PC-3 (cell line): Measurements from ENCODE around the gene DLX2. TPM values are rescaled to one million over a fixed set of nuclear protein-coding genes. Genes with fewer than 3 reads are reported as not detected.

Experiments used
- ATAC-seq: fragments of 200-7000 bp; cut with Tn5 transposase; 2 replicates; pipeline ENCODE4 v1.9.1; 2020; ENCODE audit warnings: mild to moderate bottlenecking, moderate library complexity
- BruUV-seq: library from RNA; stranded (reverse); fragments of 400-500 nt; replicated peaks from 2 replicates; lab custom pipeline; 2021; lab: Mats Ljungman, UMichigan
- CTCF ChIA-PET: fragments of 300-600 bp; sonication (Branson Sonifier 250); formaldehyde crosslinking; loops from one replicate; lab custom pipeline; 2022; ENCODE audit warnings: antibody characterized with exemption; lab: Charles Lee
- POLR2A ChIA-PET: fragments of 300-600 bp; sonication (Branson Sonifier 250); formaldehyde crosslinking; loops from one replicate; lab custom pipeline; 2022; ENCODE audit warnings: antibody characterized with exemption; ENCODE audit not compliant: unreplicated experiment; lab: Charles Lee
- DNase-seq: peaks from one replicate; pipeline ENCODE4 v3.0.0-alpha.2; 2015
- H2AFZ ChIP-seq: fragments of 300-600 bp; sonication (generic); 2 replicates; pipeline ENCODE4 v1.6.0; 2016; ENCODE audit warnings: antibody characterized with exemption, low read length
- H3F3A ChIP-seq: fragments of 300-600 bp; sonication (generic); one replicate; pipeline ENCODE4 v1.6.0; 2017; ENCODE audit warnings: antibody characterized with exemption, low read length, control low read depth, mild to moderate bottlenecking; ENCODE audit not compliant: unreplicated experiment
- H3K27ac ChIP-seq: fragments of 300-600 bp; sonication (generic); 2 replicates; pipeline ENCODE4 v1.5.1; 2016; ENCODE audit warnings: mild to moderate bottlenecking, low read length
- H3K27me3 ChIP-seq: fragments of 300-600 bp; sonication (generic); 2 replicates; pipeline ENCODE4 v1.6.1; 2016; ENCODE audit warnings: low read length, mixed read lengths
- H3K36me3 ChIP-seq: fragments of 300-600 bp; sonication (generic); 2 replicates; pipeline ENCODE4 v1.6.1; 2016; ENCODE audit warnings: low read depth, mixed run types, low read length, mixed read lengths
- H3K4me1 ChIP-seq: fragments of 300-600 bp; sonication (generic); 2 replicates; pipeline ENCODE4 v1.5.1; 2016; ENCODE audit warnings: low read length; ENCODE audit not compliant: insufficient read depth
- H3K4me2 ChIP-seq: fragments of 300-600 bp; sonication (generic); 2 replicates; pipeline ENCODE4 v1.6.0; 2016; ENCODE audit warnings: low read length
- H3K4me3 ChIP-seq: fragments of 300-600 bp; sonication (generic); 2 replicates; pipeline ENCODE4 v1.5.1; 2016; ENCODE audit warnings: mild to moderate bottlenecking, low read length, mixed read lengths
- H3K79me2 ChIP-seq: fragments of 300-600 bp; sonication (generic); 2 replicates; pipeline ENCODE4 v1.6.1; 2017; ENCODE audit warnings: low read length, mixed read lengths
- H3K9ac ChIP-seq: fragments of 300-600 bp; sonication (generic); 2 replicates; pipeline ENCODE4 v1.6.0; 2016; ENCODE audit warnings: mild to moderate bottlenecking, low read length
- H3K9me2 ChIP-seq: fragments of 300-600 bp; sonication (generic); replicated peaks from 2 replicates; pipeline ENCODE4 v1.6.1; 2016; ENCODE audit warnings: mixed run types, low read length, mixed read lengths
- H3K9me3 ChIP-seq: fragments of 300-600 bp; sonication (generic); 2 replicates; pipeline ENCODE4 v1.6.1; 2016; ENCODE audit warnings: low read length, mixed read lengths
- H4K20me1 ChIP-seq: fragments of 300-600 bp; sonication (generic); 2 replicates; pipeline ENCODE4 v1.6.1; 2016; ENCODE audit warnings: low read length, mixed read lengths
- EZH2 ChIP-seq: fragments of 300-600 bp; sonication (generic); IDR thresholded peaks from one replicate; pipeline ENCODE4 v1.6.1; 2017; ENCODE audit warnings: antibody characterized with exemption, mild to moderate bottlenecking, low read length; ENCODE audit not compliant: unreplicated experiment
- EZH2phosphoT487 ChIP-seq: fragments of 300-600 bp; sonication (generic); IDR thresholded peaks from 2 replicates; pipeline ENCODE4 v1.6.1; 2018; ENCODE audit warnings: mild to moderate bottlenecking, antibody characterized with exemption, low read length, borderline replicate concordance
- intact Hi-C: fragments of 100-400 bp; cut with micrococcal nuclease; formaldehyde crosslinking; loops from 2 replicates; pipeline ENCODE4 v1.9.0; 2023
- total RNA-seq: library from RNA; depleted of rRNA; stranded (reverse); fragments of >200 nt; gene quantifications from 2 replicates; pipeline ENCODE4 v1.2.3, GENCODE V29; 2014
- TF ChIP-seq, protein P1 (sequence below): fragments of 300-600 bp; sonication (generic); conservative IDR thresholded peaks from 2 replicates; pipeline ENCODE4 v1.5.1; 2017; ENCODE audit warnings: antibody characterized with exemption, low read depth, mild to moderate bottlenecking, low read length

Gene DLX2
- total RNA-seq, 1 experiment from 2014 or later: 1.4 TPM

DNA sequence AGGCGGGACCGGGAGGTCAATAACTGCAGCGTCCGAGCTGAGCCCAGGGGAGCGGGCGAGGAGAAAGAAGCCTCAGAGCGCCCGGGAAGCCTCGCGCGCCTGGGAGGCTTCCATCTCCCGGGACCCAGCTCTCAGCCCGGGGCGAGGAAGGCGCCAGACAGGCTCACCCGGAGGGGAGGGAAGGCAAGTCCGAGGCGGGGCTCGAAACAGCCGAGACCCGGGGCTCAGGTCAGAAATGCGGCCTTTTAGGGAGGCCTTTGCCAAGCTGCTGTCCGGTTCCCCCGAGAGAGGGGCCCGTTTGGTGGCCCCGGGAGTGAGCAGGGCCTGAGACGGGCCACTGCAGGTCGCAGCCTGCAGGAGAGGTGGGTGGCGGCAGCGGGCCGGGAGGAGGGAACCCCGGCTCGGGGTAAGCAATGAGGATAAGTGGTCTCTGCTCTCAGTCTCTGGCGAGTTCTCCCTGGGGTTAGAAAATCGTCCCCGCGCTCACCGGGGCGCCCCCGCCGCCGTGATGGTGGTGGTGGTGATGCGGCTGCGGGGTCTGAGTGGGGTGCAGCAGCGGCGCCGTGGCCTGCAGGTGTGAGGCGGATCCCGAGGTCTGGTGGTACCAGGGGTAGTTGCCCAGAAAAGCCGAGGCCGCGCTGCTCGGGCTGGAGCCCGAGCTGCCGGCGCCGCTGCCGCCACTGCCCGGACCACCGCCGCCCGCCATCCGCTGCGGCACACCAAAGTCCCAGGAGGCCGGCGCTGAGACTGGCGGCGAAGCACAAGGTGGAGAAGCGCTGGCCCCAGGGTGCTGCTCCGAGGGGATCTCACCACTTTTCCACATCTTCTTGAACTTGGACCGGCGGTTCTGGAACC lies 2.4 kb downstream of the DLX2 start:
- ATAC-seq (no peak), DNase-seq (no peak)
- H3K27ac ChIP-seq: no peak overlapping the region
- no peaks in the 10 kb centered on the region for H3K27me3 ChIP-seq
- H3K9me2 ChIP-seq: no peaks in the 10 kb centered on the region
- H3K36me3 ChIP-seq: no peaks in the 10 kb centered on the region
- POLR2A ChIA-PET: no interaction called here
- no peak for TF ChIP-seq EZH2
- H4K20me1 ChIP-seq: no peaks in the 10 kb centered on the region
- peak overlapping the region; percentile 60; the same call in 1 of the 2 replicates for H2AFZ ChIP-seq
- H3K79me2 ChIP-seq: no peaks in the 10 kb centered on the region
- H3K9me3 ChIP-seq: no peaks in the 10 kb centered on the region
- peak overlapping the region; percentile 93 for H3K4me2 ChIP-seq
- H3K4me1 ChIP-seq: peaks cover 35% of the 10 kb centered on the region
- CTCF ChIA-PET: no interaction called here
- BruUV-seq: no TSS peak
- H3K9ac ChIP-seq: peak overlapping the region; percentile 90; the same call in 1 of the 2 replicates
- peaks cover 6% of the 10 kb centered on the region for H3F3A ChIP-seq
- intact Hi-C loops: loop anchor here (5.0 kb wide), 1 partner anchor 528 kb away; no protein-coding TSS in a partner anchor
- peak overlapping the region; percentile 66 for H3K4me3 ChIP-seq

DNA sequence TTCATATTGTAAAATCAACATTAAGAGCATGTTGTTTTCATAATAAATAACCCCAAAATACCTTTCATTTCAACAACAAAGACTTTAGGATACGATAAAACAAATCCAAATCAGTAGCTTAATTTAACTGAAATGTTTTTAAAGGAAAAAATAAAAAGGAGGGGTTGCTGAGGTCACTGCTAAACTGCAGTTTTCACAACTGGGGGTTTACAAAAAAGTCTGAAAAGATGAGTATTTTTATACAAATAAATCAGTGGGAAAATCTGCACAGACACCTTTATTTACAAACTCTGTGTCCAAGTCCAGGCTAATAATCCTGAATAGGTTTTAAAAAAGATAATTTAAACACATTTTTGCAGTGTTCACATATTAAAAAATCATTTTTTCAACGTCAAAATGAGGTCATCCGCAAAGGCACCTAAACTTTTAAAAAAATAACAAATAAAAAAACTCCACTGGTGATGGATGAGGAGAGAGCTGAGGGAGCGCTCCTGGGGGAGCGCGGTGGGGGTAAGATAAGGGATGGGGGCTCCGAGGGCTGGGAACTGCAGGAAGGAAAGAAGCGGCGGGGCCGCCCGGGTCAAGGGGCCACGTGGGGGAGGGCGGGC lies 3.1 kb downstream of the DLX2 start:
- no peaks in the 10 kb centered on the region for H4K20me1 ChIP-seq
- intact Hi-C loops: loop anchor here (2.0 to 5.0 kb wide), 2 partner anchors 15 to 527 kb away; partner anchors contain the start of gene DLX1
- peaks cover 35% of the 10 kb centered on the region for H3K4me1 ChIP-seq
- H3K9ac ChIP-seq: peak overlapping the region; percentile 90
- H2AFZ ChIP-seq: peak overlapping the region; percentile 60
- POLR2A ChIA-PET: interaction anchor here (0.7 kb wide), 1 partner anchor 99 kb away, joined by 4 read pairs; no protein-coding TSS in a partner anchor
- peak overlapping the region; percentile 66 for H3K4me3 ChIP-seq
- peak overlapping the region; percentile 93 for H3K4me2 ChIP-seq
- H3K9me2 ChIP-seq: no peaks in the 10 kb centered on the region
- H3K9me3 ChIP-seq: no peaks in the 10 kb centered on the region
- DNase-seq: no peak
- no peaks in the 10 kb centered on the region for H3K27me3 ChIP-seq
- peak overlapping the region; percentile 93 for H3K27ac ChIP-seq
- TF ChIP-seq EZH2phosphoT487 (no peak), EZH2 (no peak)
- TF ChIP-seq, protein P1, sequence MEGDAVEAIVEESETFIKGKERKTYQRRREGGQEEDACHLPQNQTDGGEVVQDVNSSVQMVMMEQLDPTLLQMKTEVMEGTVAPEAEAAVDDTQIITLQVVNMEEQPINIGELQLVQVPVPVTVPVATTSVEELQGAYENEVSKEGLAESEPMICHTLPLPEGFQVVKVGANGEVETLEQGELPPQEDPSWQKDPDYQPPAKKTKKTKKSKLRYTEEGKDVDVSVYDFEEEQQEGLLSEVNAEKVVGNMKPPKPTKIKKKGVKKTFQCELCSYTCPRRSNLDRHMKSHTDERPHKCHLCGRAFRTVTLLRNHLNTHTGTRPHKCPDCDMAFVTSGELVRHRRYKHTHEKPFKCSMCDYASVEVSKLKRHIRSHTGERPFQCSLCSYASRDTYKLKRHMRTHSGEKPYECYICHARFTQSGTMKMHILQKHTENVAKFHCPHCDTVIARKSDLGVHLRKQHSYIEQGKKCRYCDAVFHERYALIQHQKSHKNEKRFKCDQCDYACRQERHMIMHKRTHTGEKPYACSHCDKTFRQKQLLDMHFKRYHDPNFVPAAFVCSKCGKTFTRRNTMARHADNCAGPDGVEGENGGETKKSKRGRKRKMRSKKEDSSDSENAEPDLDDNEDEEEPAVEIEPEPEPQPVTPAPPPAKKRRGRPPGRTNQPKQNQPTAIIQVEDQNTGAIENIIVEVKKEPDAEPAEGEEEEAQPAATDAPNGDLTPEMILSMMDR: no peak
- peaks cover 6% of the 10 kb centered on the region for H3F3A ChIP-seq
- CTCF ChIA-PET: interaction anchor here (0.9 kb wide), 1 partner anchor 14 kb away, joined by 3 read pairs; the partner anchor contains the start of gene DLX1
- ATAC-seq: no peak
- H3K36me3 ChIP-seq: no peaks in the 10 kb centered on the region
- BruUV-seq: no TSS peak
- no peaks in the 10 kb centered on the region for H3K79me2 ChIP-seq

DNA sequence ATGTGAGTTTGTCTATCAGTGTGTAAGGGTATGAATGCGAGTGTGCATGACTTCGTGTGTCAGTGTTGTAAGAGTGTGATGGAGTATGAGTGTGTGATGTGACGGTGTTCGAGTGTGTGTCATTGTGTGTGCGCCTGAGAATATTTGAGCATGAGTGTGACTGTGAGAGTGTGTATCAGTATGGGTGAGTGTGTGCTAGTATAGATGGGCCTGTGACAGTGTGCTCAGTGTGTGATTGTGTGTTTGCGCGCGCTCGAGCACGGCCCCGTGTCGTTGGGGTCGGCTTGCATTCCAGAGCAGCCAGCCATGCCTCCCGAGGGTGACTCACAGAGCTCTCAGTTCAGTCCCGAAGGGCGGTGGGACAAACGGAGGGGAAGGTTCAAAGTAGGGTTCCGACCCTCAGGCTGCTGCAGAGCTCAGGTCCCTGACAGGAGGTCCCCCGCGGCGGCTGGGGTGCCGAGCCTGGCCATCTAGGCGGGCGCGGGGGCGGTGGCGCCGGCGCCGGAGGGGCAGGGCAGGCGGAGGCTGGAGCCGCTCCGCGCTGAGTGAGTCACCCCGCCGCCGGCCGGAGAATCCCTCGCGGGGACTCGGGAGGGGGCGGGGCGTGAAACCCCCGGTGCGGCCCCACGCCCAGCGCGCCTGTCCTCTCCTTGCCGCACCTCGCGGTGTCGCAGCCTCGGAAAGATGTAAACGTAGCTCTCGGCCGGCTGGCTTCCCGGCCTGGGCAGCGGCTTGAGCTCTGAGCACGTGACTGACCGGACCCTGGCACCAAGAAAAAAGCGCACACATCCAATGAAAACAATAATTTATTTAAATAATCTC lies 3.8 kb downstream of the DLX2 start:
- Histone ChIP-seq H3K36me3 (no peaks in the 10 kb centered on the region), H3K27me3 (no peaks in the 10 kb centered on the region), H3K9me3 (no peaks in the 10 kb centered on the region), H3K27ac (peak overlapping the region; percentile 93), H3K79me2 (no peaks in the 10 kb centered on the region), H3K4me2 (peak overlapping the region; percentile 93), H3K4me1 (peaks cover 40% of the 10 kb centered on the region), H3K4me3 (peak overlapping the region; percentile 66), H4K20me1 (no peaks in the 10 kb centered on the region), H2AFZ (peak overlapping the region; percentile 60), H3K9ac (peak overlapping the region; percentile 90), H3K9me2 (no peaks in the 10 kb centered on the region), H3F3A (peaks cover 6% of the 10 kb centered on the region)
- DNase-seq: peak; percentile 85
- intact Hi-C loops: loop anchor here (2.0 kb wide), 1 partner anchor 14 kb away; the partner anchor contains the start of gene DLX1
- TF ChIP-seq EZH2 (no peak), EZH2phosphoT487 (peak; percentile 63; the same call in 1 of the 2 replicates)
- TF ChIP-seq, protein P1: no peak
- CTCF ChIA-PET: interaction anchor here (0.9 kb wide), 1 partner anchor 14 kb away, joined by 3 read pairs; the partner anchor contains the start of gene DLX1
- ATAC-seq: peak; percentile 18
- no TSS peak for BruUV-seq
- POLR2A ChIA-PET: interaction anchor here (0.7 kb wide), 1 partner anchor 98 kb away, joined by 4 read pairs; no protein-coding TSS in a partner anchor
